IPS-18c (cell line): ENCODE results near the gene SNX8.

ENCODE experiments used
- H3K4me3 ChIP-seq: 2 replicates; pipeline ENCODE4 v1.7.0; 2013; ENCODE audit warnings: low read depth, mild to moderate bottlenecking, low read length, moderate library complexity; ENCODE audit not compliant: insufficient read depth
- H3K9me3 ChIP-seq: one replicate; pipeline ENCODE4 v1.6.1; 2013; ENCODE audit warnings: mild to moderate bottlenecking, low read length, moderate library complexity; ENCODE audit not compliant: control insufficient read depth, insufficient read depth

The SNX8 gene

GRCh38 chr7:2257046-2257551, 57.1 kb downstream of the SNX8 start:
- Histone ChIP-seq H3K4me3 (no peak overlapping the region), H3K9me3 (no peaks in the 10 kb centered on the region)

- H3K9me3 ChIP-seq: no peaks in the 10 kb centered on the region
- H3K4me3 ChIP-seq: no peak overlapping the region
Observed at GRCh38 chr7:2256306-2257045, 57.8 kb downstream of the SNX8 start.

- no peak overlapping the region for H3K4me3 ChIP-seq
Observed at GRCh38 chr7:2255145-2256139, 58.8 kb downstream of the SNX8 start.

GRCh38 chr7:2254429-2255144, 59.7 kb downstream of the SNX8 start:
- H3K9me3 ChIP-seq: no peaks in the 10 kb centered on the region
- H3K4me3 ChIP-seq: no peak overlapping the region

More at GRCh38 chr7:2255145-2256139, 58.8 kb downstream of the SNX8 start:
- no peaks in the 10 kb centered on the region for H3K9me3 ChIP-seq

GRCh38 chr7:2253525-2254244, 60.6 kb downstream of the SNX8 start:
- Histone ChIP-seq H3K4me3 (no peak overlapping the region), H3K9me3 (no peaks in the 10 kb centered on the region)

GRCh38 chr7:2253021-2253420, 61.2 kb downstream of the SNX8 start:
- no peak overlapping the region for H3K4me3 ChIP-seq
- H3K9me3 ChIP-seq: no peaks in the 10 kb centered on the region

GRCh38 chr7:2251841-2252771, 62.1 kb downstream of the SNX8 start:
- H3K9me3 ChIP-seq: no peaks in the 10 kb centered on the region
- no peak overlapping the region for H3K4me3 ChIP-seq

GRCh38 chr7:2251381-2251780, 62.9 kb downstream of the SNX8 start:
- H3K4me3 ChIP-seq: no peak overlapping the region

GRCh38 chr7:2249744-2250323, 64.4 kb downstream of the SNX8 start:
- Histone ChIP-seq H3K9me3 (no peaks in the 10 kb centered on the region), H3K4me3 (no peak overlapping the region)

More at GRCh38 chr7:2251381-2251780, 62.9 kb downstream of the SNX8 start:
- H3K9me3 ChIP-seq: no peaks in the 10 kb centered on the region

GRCh38 chr7:2248984-2249694, 65.1 kb downstream of the SNX8 start:
- H3K4me3 ChIP-seq: no peak overlapping the region

GRCh38 chr7:2247141-2247995, 66.9 kb downstream of the SNX8 start:
- Histone ChIP-seq H3K4me3 (no peak overlapping the region; the same call in 1 of the 2 replicates), H3K9me3 (no peaks in the 10 kb centered on the region)

More at GRCh38 chr7:2248984-2249694, 65.1 kb downstream of the SNX8 start:
- H3K9me3 ChIP-seq: no peaks in the 10 kb centered on the region

GRCh38 chr7:2245883-2246675, 68.2 kb downstream of the SNX8 start:
- Histone ChIP-seq H3K4me3 (no peak overlapping the region), H3K9me3 (peaks cover 2% of the 10 kb centered on the region)

GRCh38 chr7:2244404-2244995, 69.7 kb downstream of the SNX8 start:
- no peak overlapping the region for H3K4me3 ChIP-seq
- H3K9me3 ChIP-seq: peaks cover 2% of the 10 kb centered on the region
